ENCODE results near the gene CORIN. TPM values are rescaled to one million over a fixed set of nuclear protein-coding genes. Genes with fewer than 3 reads are reported as not detected.

CORIN gene
- total and polyA plus RNA-seq, 2 donors (not counting 1 experiment from before 2014, with no cell fraction given): 0.25 TPM; not detected in 1

DNA sequence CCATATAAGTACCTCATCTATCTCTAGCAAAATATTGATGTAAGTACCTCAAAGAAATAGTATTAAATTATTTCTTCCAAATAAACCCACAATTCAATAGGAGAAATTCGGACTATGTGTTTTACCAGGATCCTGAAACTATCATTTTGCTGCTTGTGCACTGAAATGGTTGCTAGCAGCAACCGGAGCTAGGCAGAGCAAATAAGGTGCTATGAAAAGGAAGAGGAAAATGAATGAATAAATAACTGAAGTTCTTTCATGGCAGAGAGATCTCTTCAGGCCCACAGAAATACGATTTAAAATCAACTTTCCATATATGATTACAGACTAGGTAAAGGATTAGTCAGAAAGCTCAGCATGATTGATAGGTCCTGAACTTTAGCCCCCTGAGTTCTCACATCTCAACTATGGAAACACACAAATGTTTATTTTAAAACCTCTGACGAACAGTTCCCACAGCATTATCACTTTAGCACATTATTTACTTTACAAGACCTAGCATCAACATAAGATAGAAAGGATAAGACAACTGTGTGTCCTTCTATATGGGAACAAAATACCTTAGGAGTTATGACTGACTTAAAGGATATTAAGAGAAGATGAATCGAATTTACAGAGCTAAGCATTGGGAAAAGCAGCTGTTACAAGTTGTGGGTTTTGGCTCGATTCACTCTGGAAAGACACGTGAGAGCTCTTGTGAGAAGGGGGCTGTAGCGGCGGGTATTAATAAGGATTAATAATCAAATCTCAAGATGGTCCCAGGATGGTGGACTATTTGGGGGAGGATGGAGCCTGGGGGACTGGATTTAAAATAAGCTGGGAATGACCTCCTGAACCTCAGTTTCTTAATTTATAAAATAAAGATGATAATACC lies 104.3 kb downstream of the CORIN start:
- H3K79me2 ChIP-seq (ENCODE audit: control insufficient read depth, insufficient read depth, low read length): no peaks in the 10 kb centered on the region
- ChIA-PET CTCF (no interaction called here), POLR2A (no interaction called here)
- H3K36me3 ChIP-seq (replicated peaks in 1 of 2; ENCODE audit: control extremely low read depth in 1 of 2, control insufficient read depth in 1 of 2, extremely low read depth in 1 of 2, insufficient read depth in 2 of 2, low read length in 1 of 2): no peaks in the 10 kb centered on the region
- Mint-ChIP-seq H3K4me3 (no peak overlapping the region), H3K27ac (no peak overlapping the region), H3K27me3 (peaks cover 29% of the 10 kb centered on the region), H3K9me3 (ENCODE audit: insufficient read depth) (no peaks in the 10 kb centered on the region), H3K4me1 (no peaks in the 10 kb centered on the region)
- H2AFZ ChIP-seq (ENCODE audit: insufficient read depth, low read depth, low read length, poor library complexity, severe bottlenecking): no peak overlapping the region
- no peak overlapping the region for H3K4me2 ChIP-seq (replicated peaks; ENCODE audit: low read depth, low read length, poor library complexity, severe bottlenecking)
- no peak overlapping the region for H3K9ac ChIP-seq (ENCODE audit: low read length)
- H3K9me3 ChIP-seq (ENCODE audit: control extremely low read depth in 1 of 3, control insufficient read depth in 2 of 3, insufficient read depth in 1 of 3, low read length in 2 of 3): no peaks in the 10 kb centered on the region
- no peak for ATAC-seq (ENCODE audit: low read depth)
- no peaks in the 10 kb centered on the region for H3K4me1 ChIP-seq (ENCODE audit: control insufficient read depth in 2 of 2, insufficient read depth in 2 of 2, low read length in 2 of 2)
- 94% methylated on average over 7 of the region's 9 CpGs for WGBS (ENCODE audit: insufficient coverage)
- no peak for TF ChIP-seq EZH2 (IDR thresholded peaks at IDR 0.05; ENCODE audit: borderline replicate concordance, insufficient read depth, low read depth, low read length, poor library complexity, severe bottlenecking)
- TF ChIP-seq, protein P1, sequence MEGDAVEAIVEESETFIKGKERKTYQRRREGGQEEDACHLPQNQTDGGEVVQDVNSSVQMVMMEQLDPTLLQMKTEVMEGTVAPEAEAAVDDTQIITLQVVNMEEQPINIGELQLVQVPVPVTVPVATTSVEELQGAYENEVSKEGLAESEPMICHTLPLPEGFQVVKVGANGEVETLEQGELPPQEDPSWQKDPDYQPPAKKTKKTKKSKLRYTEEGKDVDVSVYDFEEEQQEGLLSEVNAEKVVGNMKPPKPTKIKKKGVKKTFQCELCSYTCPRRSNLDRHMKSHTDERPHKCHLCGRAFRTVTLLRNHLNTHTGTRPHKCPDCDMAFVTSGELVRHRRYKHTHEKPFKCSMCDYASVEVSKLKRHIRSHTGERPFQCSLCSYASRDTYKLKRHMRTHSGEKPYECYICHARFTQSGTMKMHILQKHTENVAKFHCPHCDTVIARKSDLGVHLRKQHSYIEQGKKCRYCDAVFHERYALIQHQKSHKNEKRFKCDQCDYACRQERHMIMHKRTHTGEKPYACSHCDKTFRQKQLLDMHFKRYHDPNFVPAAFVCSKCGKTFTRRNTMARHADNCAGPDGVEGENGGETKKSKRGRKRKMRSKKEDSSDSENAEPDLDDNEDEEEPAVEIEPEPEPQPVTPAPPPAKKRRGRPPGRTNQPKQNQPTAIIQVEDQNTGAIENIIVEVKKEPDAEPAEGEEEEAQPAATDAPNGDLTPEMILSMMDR (IDR thresholded peaks at IDR 0.05): no peak
- no peak overlapping the region for H3K4me3 ChIP-seq (ENCODE audit: control extremely low read depth in 1 of 5, extremely low read depth in 1 of 5, insufficient read depth in 1 of 5, low read depth in 2 of 5, low read length in 4 of 5)
- H4K20me1 ChIP-seq (ENCODE audit: control insufficient read depth, insufficient read depth, low read length, poor library complexity, severe bottlenecking): no peaks in the 10 kb centered on the region
- DNase-seq: no peak
- intact Hi-C loops (cut with micrococcal nuclease): no loop called here
- H3K27me3 ChIP-seq (replicated peaks in 1 of 4; ENCODE audit: control extremely low read depth in 1 of 4, control insufficient read depth in 3 of 4, insufficient read depth in 4 of 4, low read length in 3 of 4): no peaks in the 10 kb centered on the region
- H3K27ac ChIP-seq (ENCODE audit: low read length in 2 of 2): no peak overlapping the region

DNA sequence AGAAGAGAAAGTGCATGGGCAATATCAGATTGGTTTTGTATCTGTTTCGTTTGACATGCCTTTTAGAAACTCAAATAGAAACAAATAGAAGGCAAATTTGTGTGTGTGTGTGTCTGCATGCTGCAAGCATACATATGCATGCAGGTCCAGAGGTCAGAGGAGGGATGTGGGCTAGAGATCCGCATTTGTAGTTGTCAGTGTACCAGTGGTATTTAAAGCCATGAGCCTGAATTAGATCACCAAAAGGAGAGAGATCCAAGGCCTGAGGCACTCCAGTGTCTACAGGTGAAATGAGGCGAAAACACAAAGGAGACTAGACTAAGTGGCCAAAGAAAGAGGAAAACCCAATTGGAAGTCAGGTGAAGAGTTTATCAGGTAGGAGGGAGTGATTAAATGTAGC lies 106.7 kb downstream of the CORIN start:
- Histone ChIP-seq H3K4me3 (ENCODE audit: control extremely low read depth in 1 of 5, extremely low read depth in 1 of 5, insufficient read depth in 1 of 5, low read depth in 2 of 5, low read length in 4 of 5) (no peak overlapping the region), H3K9ac (ENCODE audit: low read length) (no peak overlapping the region), H3K27ac (ENCODE audit: low read length in 2 of 2) (no peak overlapping the region), H3K27me3 (replicated peaks in 1 of 4; ENCODE audit: control extremely low read depth in 1 of 4, control insufficient read depth in 3 of 4, insufficient read depth in 4 of 4, low read length in 3 of 4) (no peaks in the 10 kb centered on the region), H4K20me1 (ENCODE audit: control insufficient read depth, insufficient read depth, low read length, poor library complexity, severe bottlenecking) (no peaks in the 10 kb centered on the region), H2AFZ (ENCODE audit: insufficient read depth, low read depth, low read length, poor library complexity, severe bottlenecking) (no peak overlapping the region), H3K79me2 (ENCODE audit: control insufficient read depth, insufficient read depth, low read length) (no peaks in the 10 kb centered on the region), H3K4me2 (replicated peaks; ENCODE audit: low read depth, low read length, poor library complexity, severe bottlenecking) (no peak overlapping the region), H3K9me3 (ENCODE audit: control extremely low read depth in 1 of 3, control insufficient read depth in 2 of 3, insufficient read depth in 1 of 3, low read length in 2 of 3) (no peaks in the 10 kb centered on the region), H3K36me3 (replicated peaks in 1 of 2; ENCODE audit: control extremely low read depth in 1 of 2, control insufficient read depth in 1 of 2, extremely low read depth in 1 of 2, insufficient read depth in 2 of 2, low read length in 1 of 2) (no peaks in the 10 kb centered on the region), H3K4me1 (ENCODE audit: control insufficient read depth in 2 of 2, insufficient read depth in 2 of 2, low read length in 2 of 2) (no peaks in the 10 kb centered on the region)
- Mint-ChIP-seq H3K27me3 (peaks cover 27% of the 10 kb centered on the region), H3K27ac (no peak overlapping the region), H3K4me3 (no peak overlapping the region), H3K4me1 (no peaks in the 10 kb centered on the region), H3K9me3 (ENCODE audit: insufficient read depth) (no peaks in the 10 kb centered on the region)
- ATAC-seq (ENCODE audit: low read depth): no peak
- TF ChIP-seq, protein P1 (IDR thresholded peaks at IDR 0.05): no peak
- TF ChIP-seq EZH2 (IDR thresholded peaks at IDR 0.05; ENCODE audit: borderline replicate concordance, insufficient read depth, low read depth, low read length, poor library complexity, severe bottlenecking): no peak
- WGBS (ENCODE audit: insufficient coverage): 83% methylated on average over 3 of the region's 3 CpGs
- DNase-seq: no peak
- intact Hi-C loops (cut with micrococcal nuclease): no loop called here
- POLR2A ChIA-PET: no interaction called here
- CTCF ChIA-PET: no interaction called here

All from B cell (primary cell).